ENCODE measurements around the gene ACOT2.

DNA sequence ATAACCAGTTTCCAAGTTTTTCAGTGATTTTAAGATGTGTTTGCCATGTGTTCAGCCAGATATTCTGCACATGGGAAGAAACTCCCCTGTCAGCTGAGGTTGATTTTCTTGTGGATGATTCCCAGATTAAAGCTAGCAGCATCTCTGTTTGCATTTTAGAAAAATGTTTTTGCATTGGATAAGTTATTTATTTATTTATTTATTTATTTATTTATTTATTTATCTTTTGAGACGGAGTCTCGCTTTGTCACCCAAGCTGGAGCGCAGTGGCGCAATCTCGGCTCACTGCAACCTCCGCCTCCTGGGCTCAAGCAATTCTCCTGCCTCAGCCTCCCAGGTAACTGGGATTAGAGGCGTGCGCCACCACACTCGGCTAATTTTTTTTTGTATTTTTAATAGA is 25.5 kb downstream of the ACOT2 start:
- TF ChIP-seq, protein P1, sequence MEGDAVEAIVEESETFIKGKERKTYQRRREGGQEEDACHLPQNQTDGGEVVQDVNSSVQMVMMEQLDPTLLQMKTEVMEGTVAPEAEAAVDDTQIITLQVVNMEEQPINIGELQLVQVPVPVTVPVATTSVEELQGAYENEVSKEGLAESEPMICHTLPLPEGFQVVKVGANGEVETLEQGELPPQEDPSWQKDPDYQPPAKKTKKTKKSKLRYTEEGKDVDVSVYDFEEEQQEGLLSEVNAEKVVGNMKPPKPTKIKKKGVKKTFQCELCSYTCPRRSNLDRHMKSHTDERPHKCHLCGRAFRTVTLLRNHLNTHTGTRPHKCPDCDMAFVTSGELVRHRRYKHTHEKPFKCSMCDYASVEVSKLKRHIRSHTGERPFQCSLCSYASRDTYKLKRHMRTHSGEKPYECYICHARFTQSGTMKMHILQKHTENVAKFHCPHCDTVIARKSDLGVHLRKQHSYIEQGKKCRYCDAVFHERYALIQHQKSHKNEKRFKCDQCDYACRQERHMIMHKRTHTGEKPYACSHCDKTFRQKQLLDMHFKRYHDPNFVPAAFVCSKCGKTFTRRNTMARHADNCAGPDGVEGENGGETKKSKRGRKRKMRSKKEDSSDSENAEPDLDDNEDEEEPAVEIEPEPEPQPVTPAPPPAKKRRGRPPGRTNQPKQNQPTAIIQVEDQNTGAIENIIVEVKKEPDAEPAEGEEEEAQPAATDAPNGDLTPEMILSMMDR (IDR thresholded peaks at IDR 0.05) = no peak
- TF ChIP-seq POLR2A (IDR thresholded peaks at IDR 0.05) = no peak

Data from esophagus squamous epithelium (tissue), 4 donors.